Neural cell (in vitro differentiated cells): ENCODE data around the gene SLC66A2. TPM values are rescaled to one million over a fixed set of nuclear protein-coding genes. Genes with fewer than 3 reads are reported as not detected.

ENCODE experiments used
- H2AFZ ChIP-seq: fragments of 200-600, 300-800 bp; sonication (generic), shearing (Covaris generic); 2 replicates; pipeline ENCODE4 v1.6.0; 2014; ENCODE audit warnings: low read depth, mild to moderate bottlenecking, antibody characterized with exemption, low read length, moderate library complexity
- H3F3A ChIP-seq: fragments of 200-600 bp; shearing (Covaris generic); 2 replicates; pipeline ENCODE4 v1.6.1; 2016; ENCODE audit warnings: mild to moderate bottlenecking, moderate library complexity, mixed read lengths, antibody characterized with exemption, low read length; ENCODE audit not compliant: insufficient read depth, poor library complexity, severe bottlenecking
- H3K27ac ChIP-seq: fragments of 200-600, 300-800 bp; sonication (generic), shearing (Covaris generic); 2 replicates; pipeline ENCODE4 v1.5.1; 2014; ENCODE audit warnings: mild to moderate bottlenecking, low read length, moderate library complexity
- H3K27me3 ChIP-seq: fragments of 300-800, 200-600 bp; sonication (generic), shearing (Covaris generic); 2 replicates; pipeline ENCODE4 v1.6.0; 2014; ENCODE audit warnings: mild to moderate bottlenecking, low read depth, low read length, moderate library complexity; ENCODE audit not compliant: insufficient read depth
- H3K36me3 ChIP-seq: fragments of 300-800, 200-600 bp; sonication (generic), shearing (Covaris generic); 2 replicates; pipeline ENCODE4 v1.5.1; 2014; ENCODE audit warnings: mild to moderate bottlenecking, antibody characterized with exemption, low read length, moderate library complexity; ENCODE audit not compliant: insufficient read depth
- H3K4me2 ChIP-seq: fragments of 300-800, 200-600 bp; sonication (generic), shearing (Covaris generic); 2 replicates; pipeline ENCODE4 v1.6.0; 2014; ENCODE audit warnings: mild to moderate bottlenecking, low read length
- H3K4me3 ChIP-seq: fragments of 300-800, 200-600 bp; sonication (generic), shearing (Covaris generic); 2 replicates; pipeline ENCODE4 v1.5.1; 2014; ENCODE audit warnings: mild to moderate bottlenecking, low read length, moderate library complexity
- H3K79me2 ChIP-seq: fragments of 200-600 bp; shearing (Covaris generic); replicated peaks from 2 replicates; pipeline ENCODE4 v1.6.0; 2014; ENCODE audit warnings: mild to moderate bottlenecking, low read length, moderate library complexity; ENCODE audit not compliant: insufficient read depth
- H3K9ac ChIP-seq: fragments of 300-800, 200-600 bp; sonication (generic), shearing (Covaris generic); 2 replicates; pipeline ENCODE4 v1.6.1; 2016; ENCODE audit warnings: mild to moderate bottlenecking, low read length, mixed read lengths
- H3K9me2 ChIP-seq: fragments of 200-600 bp; shearing (Covaris generic); 2 replicates; pipeline ENCODE4 v1.6.1; 2016; ENCODE audit warnings: mild to moderate bottlenecking, low read length, mixed read lengths; ENCODE audit not compliant: insufficient read depth
- H3K9me3 ChIP-seq: fragments of 200-600, 300-800 bp; sonication (generic), shearing (Covaris generic); 2 replicates; pipeline ENCODE4 v1.6.1; 2016; ENCODE audit warnings: mild to moderate bottlenecking, mixed run types, low read length, moderate library complexity, mixed read lengths
- H4K20me1 ChIP-seq: fragments of 200-600 bp; shearing (Covaris generic); 2 replicates; pipeline ENCODE4 v1.6.1; 2016; ENCODE audit warnings: mild to moderate bottlenecking, mixed run types; ENCODE audit not compliant: insufficient read depth
- EP300 ChIP-seq: fragments of 450-650 bp; conservative IDR thresholded peaks from 2 replicates; pipeline ENCODE4 v1.6.1; 2014; ENCODE audit warnings: antibody characterized with exemption, mild to moderate bottlenecking, moderate library complexity; ENCODE audit not compliant: poor library complexity, severe bottlenecking
- EZH2 ChIP-seq: fragments of 200-600, 300-800 bp; shearing (Covaris generic), sonication (generic); IDR thresholded peaks from 2 replicates; pipeline ENCODE4 v1.6.1; 2014; ENCODE audit warnings: antibody characterized with exemption, low read length, borderline replicate concordance, mild to moderate bottlenecking; ENCODE audit not compliant: insufficient read depth, poor library complexity, severe bottlenecking
- MXI1 ChIP-seq: fragments of 450-650 bp; conservative IDR thresholded peaks from 2 replicates; pipeline ENCODE4 v1.6.1; 2014; ENCODE audit warnings: antibody characterized with exemption, mild to moderate bottlenecking; ENCODE audit not compliant: poor library complexity, severe bottlenecking
- POLR2AphosphoS5 ChIP-seq: IDR thresholded peaks from 2 replicates; pipeline ENCODE4 v1.6.1; 2012
- RAD21 ChIP-seq: fragments of 450-650 bp; conservative IDR thresholded peaks from 2 replicates; pipeline ENCODE4 v1.6.1; 2014; ENCODE audit warnings: antibody characterized with exemption, mild to moderate bottlenecking, moderate library complexity
- SMC3 ChIP-seq: fragments of 450-650 bp; conservative IDR thresholded peaks from 2 replicates; pipeline ENCODE4 v1.6.1; 2014; ENCODE audit warnings: antibody characterized with exemption, mild to moderate bottlenecking, moderate library complexity; ENCODE audit not compliant: poor library complexity
- TAF1 ChIP-seq: IDR thresholded peaks from 2 replicates; pipeline ENCODE4 v1.6.1; 2012; ENCODE audit warnings: low read depth
- polyA plus RNA-seq: library from polyadenylated mRNA; depleted of rRNA; stranded (reverse); fragments of >200 nt; gene quantifications from 2 replicates; pipeline ENCODE4 v1.2.3, GENCODE V29; 2014
- TF ChIP-seq, protein P1 (sequence below): fragments of 450-650 bp; IDR thresholded peaks from 2 replicates; pipeline ENCODE4 v1.5.1; 2014; ENCODE audit warnings: antibody characterized with exemption, mild to moderate bottlenecking, moderate library complexity; ENCODE audit not compliant: poor library complexity, severe bottlenecking
- TF ChIP-seq, protein P2 (sequence below): IDR thresholded peaks from 2 replicates; pipeline ENCODE4 v1.6.1; 2012; ENCODE audit warnings: borderline replicate concordance

The SLC66A2 gene
- polyA plus RNA-seq, 1 donor from 2014 or later = 66.7 TPM

DNA sequence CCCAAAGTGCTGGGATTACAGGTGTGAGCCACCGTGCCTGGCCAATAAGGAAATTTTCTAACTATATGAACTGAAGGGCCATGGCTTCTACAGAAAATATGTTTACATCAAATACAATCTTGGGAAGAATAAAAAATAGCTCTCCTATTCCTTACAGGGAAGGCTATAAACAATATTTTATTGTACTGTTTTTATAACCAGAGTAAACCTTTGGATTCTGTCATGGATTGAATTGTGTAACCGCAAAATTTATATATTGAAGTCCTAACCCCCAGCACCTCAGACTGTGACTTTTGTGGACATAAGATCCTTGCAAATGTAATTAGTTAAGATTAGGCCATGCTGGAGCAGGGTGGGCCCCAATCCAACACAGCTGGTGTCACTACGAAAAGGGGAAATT is 21.3 kb upstream of the SLC66A2 start:
- H3K27ac ChIP-seq = no peak overlapping the region
- no peaks in the 10 kb centered on the region for H3F3A ChIP-seq
- H3K36me3 ChIP-seq = no peaks in the 10 kb centered on the region
- no peak overlapping the region for H3K9ac ChIP-seq
- H3K4me2 ChIP-seq = no peak overlapping the region
- H3K9me3 ChIP-seq = no peaks in the 10 kb centered on the region
- H4K20me1 ChIP-seq = no peaks in the 10 kb centered on the region
- H3K4me3 ChIP-seq = no peak overlapping the region
- peaks cover 24% of the 10 kb centered on the region for H3K79me2 ChIP-seq
- H2AFZ ChIP-seq = no peak overlapping the region
- H3K9me2 ChIP-seq = no peaks in the 10 kb centered on the region
- H3K27me3 ChIP-seq = no peaks in the 10 kb centered on the region
- TF ChIP-seq MXI1 = no peak
- TF ChIP-seq POLR2AphosphoS5 = no peak
- TF ChIP-seq RAD21 = no peak
- TF ChIP-seq TAF1 = no peak
- TF ChIP-seq EP300 = no peak
- TF ChIP-seq, protein P1, sequence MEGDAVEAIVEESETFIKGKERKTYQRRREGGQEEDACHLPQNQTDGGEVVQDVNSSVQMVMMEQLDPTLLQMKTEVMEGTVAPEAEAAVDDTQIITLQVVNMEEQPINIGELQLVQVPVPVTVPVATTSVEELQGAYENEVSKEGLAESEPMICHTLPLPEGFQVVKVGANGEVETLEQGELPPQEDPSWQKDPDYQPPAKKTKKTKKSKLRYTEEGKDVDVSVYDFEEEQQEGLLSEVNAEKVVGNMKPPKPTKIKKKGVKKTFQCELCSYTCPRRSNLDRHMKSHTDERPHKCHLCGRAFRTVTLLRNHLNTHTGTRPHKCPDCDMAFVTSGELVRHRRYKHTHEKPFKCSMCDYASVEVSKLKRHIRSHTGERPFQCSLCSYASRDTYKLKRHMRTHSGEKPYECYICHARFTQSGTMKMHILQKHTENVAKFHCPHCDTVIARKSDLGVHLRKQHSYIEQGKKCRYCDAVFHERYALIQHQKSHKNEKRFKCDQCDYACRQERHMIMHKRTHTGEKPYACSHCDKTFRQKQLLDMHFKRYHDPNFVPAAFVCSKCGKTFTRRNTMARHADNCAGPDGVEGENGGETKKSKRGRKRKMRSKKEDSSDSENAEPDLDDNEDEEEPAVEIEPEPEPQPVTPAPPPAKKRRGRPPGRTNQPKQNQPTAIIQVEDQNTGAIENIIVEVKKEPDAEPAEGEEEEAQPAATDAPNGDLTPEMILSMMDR = no peak
- TF ChIP-seq EZH2 = no peak
- TF ChIP-seq, protein P2, sequence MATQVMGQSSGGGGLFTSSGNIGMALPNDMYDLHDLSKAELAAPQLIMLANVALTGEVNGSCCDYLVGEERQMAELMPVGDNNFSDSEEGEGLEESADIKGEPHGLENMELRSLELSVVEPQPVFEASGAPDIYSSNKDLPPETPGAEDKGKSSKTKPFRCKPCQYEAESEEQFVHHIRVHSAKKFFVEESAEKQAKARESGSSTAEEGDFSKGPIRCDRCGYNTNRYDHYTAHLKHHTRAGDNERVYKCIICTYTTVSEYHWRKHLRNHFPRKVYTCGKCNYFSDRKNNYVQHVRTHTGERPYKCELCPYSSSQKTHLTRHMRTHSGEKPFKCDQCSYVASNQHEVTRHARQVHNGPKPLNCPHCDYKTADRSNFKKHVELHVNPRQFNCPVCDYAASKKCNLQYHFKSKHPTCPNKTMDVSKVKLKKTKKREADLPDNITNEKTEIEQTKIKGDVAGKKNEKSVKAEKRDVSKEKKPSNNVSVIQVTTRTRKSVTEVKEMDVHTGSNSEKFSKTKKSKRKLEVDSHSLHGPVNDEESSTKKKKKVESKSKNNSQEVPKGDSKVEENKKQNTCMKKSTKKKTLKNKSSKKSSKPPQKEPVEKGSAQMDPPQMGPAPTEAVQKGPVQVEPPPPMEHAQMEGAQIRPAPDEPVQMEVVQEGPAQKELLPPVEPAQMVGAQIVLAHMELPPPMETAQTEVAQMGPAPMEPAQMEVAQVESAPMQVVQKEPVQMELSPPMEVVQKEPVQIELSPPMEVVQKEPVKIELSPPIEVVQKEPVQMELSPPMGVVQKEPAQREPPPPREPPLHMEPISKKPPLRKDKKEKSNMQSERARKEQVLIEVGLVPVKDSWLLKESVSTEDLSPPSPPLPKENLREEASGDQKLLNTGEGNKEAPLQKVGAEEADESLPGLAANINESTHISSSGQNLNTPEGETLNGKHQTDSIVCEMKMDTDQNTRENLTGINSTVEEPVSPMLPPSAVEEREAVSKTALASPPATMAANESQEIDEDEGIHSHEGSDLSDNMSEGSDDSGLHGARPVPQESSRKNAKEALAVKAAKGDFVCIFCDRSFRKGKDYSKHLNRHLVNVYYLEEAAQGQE = no peak
- TF ChIP-seq SMC3 = no peak

DNA sequence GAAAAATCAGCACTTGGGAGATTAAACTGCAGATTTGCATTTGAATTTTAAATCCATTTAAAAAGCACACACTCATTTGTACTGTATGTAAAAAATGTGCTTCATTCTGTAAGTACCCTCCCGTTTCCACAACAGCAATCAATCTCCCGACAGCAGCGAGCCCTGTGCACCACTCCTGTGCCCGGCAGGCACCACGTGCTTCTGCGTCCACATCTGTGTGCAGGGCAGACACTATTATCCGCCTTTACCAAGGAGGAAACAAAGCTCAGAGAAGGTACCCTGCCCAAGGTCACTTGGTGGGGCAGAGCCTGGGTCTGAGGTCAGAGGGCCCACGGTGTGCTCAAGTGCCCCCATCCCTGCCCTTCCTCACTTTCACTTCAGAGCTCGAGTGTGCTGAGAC is 20.5 kb upstream of the SLC66A2 start:
- Histone ChIP-seq H3F3A (no peaks in the 10 kb centered on the region), H3K36me3 (no peaks in the 10 kb centered on the region), H3K9ac (no peak overlapping the region), H3K9me2 (no peaks in the 10 kb centered on the region), H3K27ac (no peak overlapping the region), H3K79me2 (peaks cover 17% of the 10 kb centered on the region), H3K27me3 (no peaks in the 10 kb centered on the region), H3K9me3 (no peaks in the 10 kb centered on the region), H2AFZ (no peak overlapping the region), H3K4me3 (no peak overlapping the region), H3K4me2 (no peak overlapping the region), H4K20me1 (no peaks in the 10 kb centered on the region)
- TF ChIP-seq TAF1 = no peak
- TF ChIP-seq RAD21 = no peak
- TF ChIP-seq, protein P1 = no peak
- no peak for TF ChIP-seq SMC3
- no peak for TF ChIP-seq MXI1
